Trophoblast cell (in vitro differentiated cells and primary cell): ENCODE data around the gene MTCH1.
A peak's percentile ranks its signal among the peaks of the same experiment; 100 is the strongest.

Experiments used
- DNase-seq, 2 donors: peaks; one replicate each; pipeline ENCODE4 v3.0.0-alpha.2; 2016
- H2AFZ ChIP-seq: 2 replicates; pipeline ENCODE4 v1.6.1; 2013; ENCODE audit warnings: low read length, moderate library complexity, mild to moderate bottlenecking; ENCODE audit not compliant: insufficient read depth, poor library complexity
- H2AK5ac ChIP-seq: 2 replicates; pipeline ENCODE4 v1.6.1; 2013; ENCODE audit warnings: mild to moderate bottlenecking, low read length
- H2BK120ac ChIP-seq: 2 replicates; pipeline ENCODE4 v1.6.1; 2013; ENCODE audit warnings: low read length, mild to moderate bottlenecking, moderate library complexity; ENCODE audit not compliant: insufficient read depth, poor library complexity
- H2BK12ac ChIP-seq: 2 replicates; pipeline ENCODE4 v1.6.1; 2013; ENCODE audit warnings: mild to moderate bottlenecking, low read length, moderate library complexity
- H2BK5ac ChIP-seq: 2 replicates; pipeline ENCODE4 v1.6.1; 2013; ENCODE audit warnings: low read length, low read depth, moderate library complexity, mild to moderate bottlenecking; ENCODE audit not compliant: poor library complexity
- H3K14ac ChIP-seq: 2 replicates; pipeline ENCODE4 v1.6.1; 2013; ENCODE audit warnings: mild to moderate bottlenecking, low read length
- H3K18ac ChIP-seq: 2 replicates; pipeline ENCODE4 v1.6.1; 2013; ENCODE audit warnings: mild to moderate bottlenecking, low read length
- H3K23ac ChIP-seq: 2 replicates; pipeline ENCODE4 v1.6.1; 2013; ENCODE audit warnings: low read length
- H3K27ac ChIP-seq: 2 replicates; pipeline ENCODE4 v1.5.1; 2013; ENCODE audit warnings: low read depth, mild to moderate bottlenecking, inconsistent platforms, low read length, moderate library complexity
- H3K27me3 ChIP-seq: 2 replicates; pipeline ENCODE4 v1.6.1; 2013; ENCODE audit warnings: inconsistent platforms, mild to moderate bottlenecking, low read length, moderate library complexity; ENCODE audit not compliant: insufficient read depth
- H3K36me3 ChIP-seq, 2 experiments: 1 replicate in 1 of 2; 2 replicates in 1 of 2; pipeline ENCODE4 v1.6.1; 2013; ENCODE audit warnings: low read length in 2 of 2, mild to moderate bottlenecking in 2 of 2, moderate library complexity in 1 of 2; ENCODE audit not compliant: insufficient read depth in 2 of 2, control insufficient read depth in 1 of 2
- H3K4ac ChIP-seq: 2 replicates; pipeline ENCODE4 v1.6.1; 2013; ENCODE audit warnings: low read depth, mild to moderate bottlenecking, low read length, moderate library complexity
- H3K4me1 ChIP-seq, 2 experiments: 1 replicate in 1 of 2; 2 replicates in 1 of 2; pipeline ENCODE4 v1.6.1; 2013; ENCODE audit warnings: low read length in 2 of 2, mild to moderate bottlenecking in 2 of 2, moderate library complexity in 1 of 2; ENCODE audit not compliant: insufficient read depth in 2 of 2, control insufficient read depth in 1 of 2
- H3K4me2 ChIP-seq: 2 replicates; pipeline ENCODE4 v1.6.1; 2013; ENCODE audit warnings: inconsistent platforms, mild to moderate bottlenecking, low read length, moderate library complexity
- H3K4me3 ChIP-seq: 2 replicates; pipeline ENCODE4 v1.5.1; 2013; ENCODE audit warnings: mild to moderate bottlenecking, low read depth, low read length, inconsistent platforms
- H3K79me1 ChIP-seq: one replicate; pipeline ENCODE4 v1.6.1; 2013; ENCODE audit warnings: low read length
- H3K79me2 ChIP-seq: 2 replicates; pipeline ENCODE4 v1.6.1; 2013; ENCODE audit warnings: low read length, mild to moderate bottlenecking; ENCODE audit not compliant: control insufficient read depth, insufficient read depth, poor library complexity
- H3K9ac ChIP-seq: 2 replicates; pipeline ENCODE4 v1.6.1; 2013; ENCODE audit warnings: mild to moderate bottlenecking, low read length
- H3K9me3 ChIP-seq: 2 replicates; pipeline ENCODE4 v1.6.1; 2013; ENCODE audit warnings: low read depth, mild to moderate bottlenecking, control low read depth, inconsistent platforms, low read length; ENCODE audit not compliant: insufficient read depth
- H4K12ac ChIP-seq: 2 replicates; pipeline ENCODE4 v1.6.1; 2013; ENCODE audit warnings: low read depth, mild to moderate bottlenecking, low read length, moderate library complexity
- H4K8ac ChIP-seq: 2 replicates; pipeline ENCODE4 v1.6.1; 2013; ENCODE audit warnings: low read depth, mild to moderate bottlenecking, low read length, moderate library complexity
- H4K91ac ChIP-seq: one replicate; pipeline ENCODE4 v1.6.1; 2013; ENCODE audit warnings: low read depth, mild to moderate bottlenecking, low read length, moderate library complexity
- WGBS: extraction: QIAGEN DNeasy Blood & Tissue Kit; methylation state at CpG from one replicate; pipeline ENCODE4 v1.1.7; 2013; ENCODE audit warnings: missing lambda C conversion rate; ENCODE audit not compliant: insufficient read length, insufficient coverage; ENCODE audit errors: extremely low coverage; 5-methylcytosine and 5-hydroxymethylcytosine counted together

MTCH1 gene

GRCh38 chr6:36962874-36963273, 23.1 kb downstream of the MTCH1 start:
- Histone ChIP-seq H3K14ac (no peak overlapping the region), H3K27ac (no peak overlapping the region), H2BK120ac (no peak overlapping the region), H3K23ac (no peak overlapping the region), H3K9me3 (peaks cover 2% of the 10 kb centered on the region), H3K27me3 (no peaks in the 10 kb centered on the region), H2BK12ac (no peak overlapping the region), H2AFZ (no peak overlapping the region), H3K4ac (no peak overlapping the region), H4K8ac (no peak overlapping the region), H2BK5ac (no peak overlapping the region), H3K4me2 (no peak overlapping the region), H4K12ac (no peak overlapping the region), H3K36me3 (peaks cover 10 to 11% of the 10 kb centered on the region in 2 experiments), H3K4me1 (peaks cover 2 to 3% of the 10 kb centered on the region in 2 experiments), H3K79me2 (no peaks in the 10 kb centered on the region), H3K4me3 (no peak overlapping the region), H3K18ac (no peak overlapping the region), H4K91ac (no peak overlapping the region), H3K79me1 (no peaks in the 10 kb centered on the region), H3K9ac (no peak overlapping the region), H2AK5ac (no peak overlapping the region)
- DNase-seq = peak; percentile 24 to 39
- no CpG with 5 or more reads among the region's 12 CpGs for WGBS

- Histone ChIP-seq H3K23ac (no peak overlapping the region), H4K91ac (no peak overlapping the region), H2AFZ (no peak overlapping the region), H3K4me1 (peaks cover 2 to 3% of the 10 kb centered on the region in 2 experiments), H3K27ac (no peak overlapping the region), H3K79me2 (no peaks in the 10 kb centered on the region), H3K9ac (no peak overlapping the region), H2BK120ac (no peak overlapping the region), H3K14ac (no peak overlapping the region), H3K27me3 (no peaks in the 10 kb centered on the region), H3K79me1 (no peaks in the 10 kb centered on the region), H3K4me3 (no peak overlapping the region), H3K9me3 (peaks cover 2% of the 10 kb centered on the region), H2BK12ac (no peak overlapping the region), H3K18ac (no peak overlapping the region), H3K4me2 (no peak overlapping the region), H2BK5ac (no peak overlapping the region), H3K4ac (no peak overlapping the region), H4K8ac (no peak overlapping the region), H4K12ac (no peak overlapping the region), H3K36me3 (no peaks in the 10 kb centered on the region), H2AK5ac (no peak overlapping the region)
- no peak for DNase-seq
- no CpG with 5 or more reads among the region's 40 CpGs for WGBS
These were observed 24.3 kb downstream of the MTCH1 start for GRCh38 chr6:36961441-36962435.

GRCh38 chr6:36959555-36960250, 26.3 kb downstream of the MTCH1 start:
- no peak overlapping the region for H4K8ac ChIP-seq
- no peak overlapping the region for H3K23ac ChIP-seq
- H4K12ac ChIP-seq = no peak overlapping the region
- peaks cover 2 to 3% of the 10 kb centered on the region in 2 experiments for H3K4me1 ChIP-seq
- H3K18ac ChIP-seq = no peak overlapping the region
- no peaks in the 10 kb centered on the region for H3K27me3 ChIP-seq
- no peak overlapping the region for H2BK5ac ChIP-seq
- no peak overlapping the region for H3K9ac ChIP-seq
- no peak overlapping the region for H2BK12ac ChIP-seq
- H3K36me3 ChIP-seq = no peaks in the 10 kb centered on the region
- no peak overlapping the region for H3K27ac ChIP-seq
- H3K4me3 ChIP-seq = no peak overlapping the region
- H2AK5ac ChIP-seq = no peak overlapping the region
- no peak overlapping the region for H3K4ac ChIP-seq
- H3K14ac ChIP-seq = no peak overlapping the region
- H2AFZ ChIP-seq = no peak overlapping the region
- no peaks in the 10 kb centered on the region for H3K79me1 ChIP-seq
- WGBS = no CpG with 5 or more reads among the region's 17 CpGs
- peaks cover 2% of the 10 kb centered on the region for H3K9me3 ChIP-seq
- H2BK120ac ChIP-seq = no peak overlapping the region
- DNase-seq = no peak
- H3K79me2 ChIP-seq = no peaks in the 10 kb centered on the region
- H3K4me2 ChIP-seq = no peak overlapping the region
- no peak overlapping the region for H4K91ac ChIP-seq

GRCh38 chr6:36958775-36959554, 27.0 kb downstream of the MTCH1 start:
- Histone ChIP-seq H3K14ac (no peak overlapping the region), H2AK5ac (no peak overlapping the region), H3K27ac (no peak overlapping the region), H4K8ac (no peak overlapping the region), H3K4me2 (no peak overlapping the region), H3K79me2 (no peaks in the 10 kb centered on the region), H2AFZ (no peak overlapping the region), H3K23ac (no peak overlapping the region), H4K12ac (no peak overlapping the region), H3K9me3 (no peaks in the 10 kb centered on the region), H3K4me1 (peaks cover 2 to 3% of the 10 kb centered on the region in 2 experiments), H2BK5ac (no peak overlapping the region), H2BK120ac (no peak overlapping the region), H3K18ac (no peak overlapping the region), H2BK12ac (no peak overlapping the region), H3K4ac (no peak overlapping the region), H4K91ac (no peak overlapping the region), H3K27me3 (no peaks in the 10 kb centered on the region), H3K4me3 (no peak overlapping the region), H3K79me1 (no peaks in the 10 kb centered on the region), H3K9ac (no peak overlapping the region), H3K36me3 (no peaks in the 10 kb centered on the region)
- peak in 1 of 2 donors; percentile 40 for DNase-seq
- no CpG with 5 or more reads among the region's 44 CpGs for WGBS
